DOHH2 (cell line): ENCODE measurements around the gene KITLG.

Source experiments
- CTCF ChIP-seq: fragments of 200-600 bp; sonication (generic); IDR thresholded peaks from one replicate; pipeline ENCODE4 v1.5.1; 2014; ENCODE audit warnings: antibody characterized with exemption, mild to moderate bottlenecking, low read depth, low read length; ENCODE audit not compliant: poor library complexity, severe bottlenecking
- EZH2phosphoT487 ChIP-seq: fragments of 200-600 bp; sonication (generic); IDR thresholded peaks from 2 replicates; pipeline ENCODE4 v1.6.1; 2017; ENCODE audit warnings: borderline replicate concordance, mild to moderate bottlenecking, antibody characterized with exemption, low read length, moderate library complexity, mixed read lengths

GRCh38 chr12:88538250-88538649 lies 42.0 kb downstream of the KITLG start:
- TF ChIP-seq CTCF (no peak), EZH2phosphoT487 (no peak)
